ENCODE results near the gene ASPHD2. TPM values are rescaled to one million over a fixed set of nuclear protein-coding genes. Genes with fewer than 3 reads are reported as not detected.
A peak's percentile ranks its signal among the peaks of the same experiment; 100 is the strongest.
"Not testable (repeated sequence)": the region's sequence is repeated elsewhere in the genome, so short reads cannot be mapped to it uniquely, and the experiment has no call there.

ASPHD2 gene
- total RNA-seq, 1 donor from 2014 or later = 3.4 TPM

GRCh38 chr22:26398741-26399153, 30.3 kb upstream of the ASPHD2 start:
- DNase-seq (ENCODE audit: low read depth) = peak; percentile 65
- H3K36me3 ChIP-seq (ENCODE audit: control insufficient read depth, insufficient read depth, low read length) = no peaks in the 10 kb centered on the region
- no peak for FAIRE-seq

GRCh38 chr22:26399289-26399688, 29.8 kb upstream of the ASPHD2 start:
- H3K36me3 ChIP-seq (ENCODE audit: control insufficient read depth, insufficient read depth, low read length) = no peaks in the 10 kb centered on the region
- no peak overlapping the region for H3K4me3 ChIP-seq (ENCODE audit: low read depth, low read length)
- no peak for TF ChIP-seq CTCF (IDR thresholded peaks at IDR 0.05; ENCODE audit: insufficient read depth, low read length, severe bottlenecking)
- DNase-seq (ENCODE audit: low read depth) (no peak), FAIRE-seq (no peak)
- no peaks in the 10 kb centered on the region for H3K27me3 ChIP-seq (ENCODE audit: control insufficient read depth, insufficient read depth, low read length)

More at GRCh38 chr22:26398741-26399153, 30.3 kb upstream of the ASPHD2 start:
- peak; percentile 77 for TF ChIP-seq CTCF (IDR thresholded peaks at IDR 0.05; ENCODE audit: insufficient read depth, low read length, severe bottlenecking)
- Histone ChIP-seq H3K4me3 (ENCODE audit: low read depth, low read length) (no peak overlapping the region), H3K27me3 (ENCODE audit: control insufficient read depth, insufficient read depth, low read length) (no peaks in the 10 kb centered on the region)

- Histone ChIP-seq H3K36me3 (ENCODE audit: control insufficient read depth, insufficient read depth, low read length) (no peaks in the 10 kb centered on the region), H3K27me3 (ENCODE audit: control insufficient read depth, insufficient read depth, low read length) (peaks cover 4% of the 10 kb centered on the region), H3K4me3 (ENCODE audit: low read depth, low read length) (no peak overlapping the region)
- FAIRE-seq (no peak), DNase-seq (ENCODE audit: low read depth) (no peak)
- TF ChIP-seq CTCF (IDR thresholded peaks at IDR 0.05; ENCODE audit: insufficient read depth, low read length, severe bottlenecking) = no peak
Observed at GRCh38 chr22:26401726-26402125, 27.3 kb upstream of the ASPHD2 start.

GRCh38 chr22:26404851-26405421, 24.1 kb upstream of the ASPHD2 start:
- DNase-seq (ENCODE audit: low read depth) = no peak
- H3K4me3 ChIP-seq (ENCODE audit: low read depth, low read length) = no peak overlapping the region
- H3K36me3 ChIP-seq (ENCODE audit: control insufficient read depth, insufficient read depth, low read length) = no peaks in the 10 kb centered on the region
- FAIRE-seq = peak; percentile 84
- no peak for TF ChIP-seq CTCF (IDR thresholded peaks at IDR 0.05; ENCODE audit: insufficient read depth, low read length, severe bottlenecking)
- H3K27me3 ChIP-seq (ENCODE audit: control insufficient read depth, insufficient read depth, low read length) = peaks cover 4% of the 10 kb centered on the region

- no peak for FAIRE-seq
- TF ChIP-seq CTCF (IDR thresholded peaks at IDR 0.05; ENCODE audit: insufficient read depth, low read length, severe bottlenecking) = no peak
- Histone ChIP-seq H3K27me3 (ENCODE audit: control insufficient read depth, insufficient read depth, low read length) (peaks cover 4% of the 10 kb centered on the region), H3K4me3 (ENCODE audit: low read depth, low read length) (no peak overlapping the region), H3K36me3 (ENCODE audit: control insufficient read depth, insufficient read depth, low read length) (no peaks in the 10 kb centered on the region)
- no peak for DNase-seq (ENCODE audit: low read depth)
Observed at GRCh38 chr22:26406118-26406517, 22.9 kb upstream of the ASPHD2 start.

- not testable (repeated sequence) for H3K27me3 ChIP-seq (ENCODE audit: control insufficient read depth, insufficient read depth, low read length); H3K36me3 ChIP-seq (ENCODE audit: control insufficient read depth, insufficient read depth, low read length); DNase-seq (ENCODE audit: low read depth); FAIRE-seq; H3K4me3 ChIP-seq (ENCODE audit: low read depth, low read length)
Observed at GRCh38 chr22:26408562-26409220, 20.4 kb upstream of the ASPHD2 start.

Measured in bronchial epithelial cell (primary cell).